Lower leg skin (tissue), 4 donors: Measurements from ENCODE around the gene TUBA8. TPM values are rescaled to one million over a fixed set of nuclear protein-coding genes. Genes with fewer than 3 reads are reported as not detected.
A peak's percentile ranks its signal among the peaks of the same experiment; 100 is the strongest.

ENCODE experiments used
- DNase-seq, 2 donors: peaks; one replicate each; pipeline ENCODE4 v3.0.0-alpha.2; 2019; ENCODE audit warnings: low spot score in 2 of 2
- H3K4me3 ChIP-seq: fragments of 200-600 bp; sonication (generic); 2 replicates; pipeline ENCODE4 v1.5.1; 2017; ENCODE audit warnings: mild to moderate bottlenecking, low read depth; ENCODE audit not compliant: poor library complexity, severe bottlenecking
- CTCF ChIP-seq, 3 donors: fragments of 450-650 bp; IDR thresholded peaks; one replicate each; pipeline ENCODE4 v1.5.1; 2016; ENCODE audit warnings: antibody characterized with exemption in 3 of 3, mild to moderate bottlenecking in 3 of 3, moderate library complexity in 2 of 3
- POLR2A ChIP-seq, 2 donors: fragments of 450-650 bp; IDR thresholded peaks; one replicate each; pipeline ENCODE4 v1.6.1; 2016 to 2017; ENCODE audit warnings: antibody characterized with exemption in 2 of 2, mild to moderate bottlenecking in 1 of 2, moderate library complexity in 1 of 2
- WGBS, 2 donors: methylation state at CpG; one replicate each; pipeline ENCODE4 v1.1.5; 2018; 5-methylcytosine and 5-hydroxymethylcytosine counted together
- intact Hi-C: fragments of 100-400 bp; cut with DNase I; formaldehyde crosslinking; loops from one replicate; pipeline ENCODE4 v1.15.0; 2023; ENCODE audit warnings: low total_unique reads
- total RNA-seq, 4 donors: library from RNA; depleted of rRNA; stranded (reverse); fragments of >200 nt; gene quantifications; one replicate each; pipeline ENCODE4 v1.1.0, GENCODE V29; 2016

TUBA8 gene
- total RNA-seq, 4 donors from 2014 or later: 1.5 to 4.7 (median 2.9) TPM

GRCh38 chr22:18075101-18075719 lies 35.4 kb upstream of the TUBA8 start:
- TF ChIP-seq POLR2A (IDR thresholded peaks at IDR 0.05) (no peak), CTCF (IDR thresholded peaks at IDR 0.05) (no peak)
- intact Hi-C loops: no loop called here
- 71 to 79% methylated on average over 6 of the region's 6 CpGs for WGBS, 2 donors
- DNase-seq: peak in 1 of 2 donors; percentile 75
- H3K4me3 ChIP-seq: no peak overlapping the region

- WGBS, 2 donors: 21 to 23% methylated on average over 13 of the region's 13 CpGs
- intact Hi-C loops: loop anchor here (2.0 kb wide), 1 partner anchor 245 kb away; no protein-coding TSS in a partner anchor
These were observed 34.7 kb upstream of the TUBA8 start for GRCh38 chr22:18075720-18076497.

GRCh38 chr22:18077087-18077638 lies 33.4 kb upstream of the TUBA8 start:
- intact Hi-C loops: loop anchor here (2.0 kb wide), 1 partner anchor 246 kb away; no protein-coding TSS in a partner anchor
- DNase-seq: no peak
- H3K4me3 ChIP-seq: peak overlapping the region; percentile 98
- WGBS, 2 donors: 3% methylated on average over 10 of the region's 10 CpGs
- TF ChIP-seq CTCF (IDR thresholded peaks at IDR 0.05) (no peak), POLR2A (IDR thresholded peaks at IDR 0.05) (no peak)

More at GRCh38 chr22:18075720-18076497, 34.7 kb upstream of the TUBA8 start:
- peak; percentile 77 to 86 for DNase-seq
- no peak overlapping the region for H3K4me3 ChIP-seq
- TF ChIP-seq CTCF (IDR thresholded peaks at IDR 0.05) (peak in 1 of 3 donors; percentile 82), POLR2A (IDR thresholded peaks at IDR 0.05) (no peak)

GRCh38 chr22:18077639-18078328 lies 32.8 kb upstream of the TUBA8 start, which contains the start of gene PEX26:
Gene PEX26 (plus strand): TSS chr22:18077990. CDS start chr22:18078377, 387 bp downstream.
- TF ChIP-seq POLR2A (IDR thresholded peaks at IDR 0.05) (no peak), CTCF (IDR thresholded peaks at IDR 0.05) (no peak)
- intact Hi-C loops: loop anchor here (2.0 kb wide), 1 partner anchor 247 kb away; no protein-coding TSS in a partner anchor

GRCh38 chr22:18078329-18079041 lies 32.1 kb upstream of the TUBA8 start:
- WGBS, 2 donors: 18 to 28% methylated on average over 9 to 17 of the region's 45 CpGs
- DNase-seq: peak in 1 of 2 donors; percentile 84
- intact Hi-C loops: no loop called here
- TF ChIP-seq CTCF (IDR thresholded peaks at IDR 0.05) (no peak), POLR2A (IDR thresholded peaks at IDR 0.05) (no peak)
- H3K4me3 ChIP-seq: peak overlapping the region; percentile 98

More at GRCh38 chr22:18077639-18078328, 32.8 kb upstream of the TUBA8 start, which contains the start of gene PEX26:
- 1 to 2% methylated on average over 23 to 37 of the region's 50 CpGs for WGBS, 2 donors
- DNase-seq: peak; percentile 95 to 99
- peak within 1 kb of the TSS; percentile 98 for H3K4me3 ChIP-seq
